ENCODE measurements around the gene ISY1. TPM values are rescaled to one million over a fixed set of nuclear protein-coding genes. Genes with fewer than 3 reads are reported as not detected.
A peak's percentile ranks its signal among the peaks of the same experiment; 100 is the strongest.

ISY1 gene
- total and polyA plus RNA-seq, 2 of the 4 experiments (the other 2 are of a cell fraction) = 28.5 to 31.5 TPM

GRCh38 chr3:129116482-129116946 is 44.3 kb downstream of the ISY1 start:
- Histone ChIP-seq H3K9me3 (ENCODE audit: control insufficient read depth, insufficient read depth, low read length) (no peaks in the 10 kb centered on the region), H3K4me1 (ENCODE audit: control insufficient read depth, insufficient read depth, low read length) (peaks cover 10% of the 10 kb centered on the region), H4K8ac (ENCODE audit: low read depth in 2 of 2, low read length in 2 of 2) (no peak overlapping the region), H2BK20ac (ENCODE audit: low read depth, low read length) (no peak overlapping the region), H3K18ac (ENCODE audit: low read depth, low read length) (no peak overlapping the region), H2AK9ac (replicated peaks; ENCODE audit: low read depth, low read length, poor library complexity) (no peak overlapping the region), H3K14ac (replicated peaks; ENCODE audit: low read depth, low read length) (0 out of 2 replicates have a peak overlapping the region, but pooled peaks have one; percentile 44), H2AFZ (replicated peaks; ENCODE audit: low read length, poor library complexity) (no peak overlapping the region), H2AK5ac (ENCODE audit: low read depth, low read length) (no peak overlapping the region), H3K4me3 (ENCODE audit: insufficient read depth, low read depth, low read length) (no peak overlapping the region), H3K23ac (ENCODE audit: low read depth, low read length) (peak overlapping the region; percentile 78; the same call in 1 of the 2 replicates), H3K4me2 (ENCODE audit: low read depth, low read length) (peak overlapping the region; percentile 70), H2BK15ac (ENCODE audit: low read depth, low read length) (no peak overlapping the region), H3K27me3 (ENCODE audit: control insufficient read depth, insufficient read depth, low read length) (no peaks in the 10 kb centered on the region), H4K91ac (ENCODE audit: insufficient read depth, low read depth, low read length) (no peak overlapping the region), H3K27ac (ENCODE audit: insufficient read depth, low read length) (peak overlapping the region; percentile 53; the same call in 1 of the 2 replicates), H4K5ac (ENCODE audit: low read depth, low read length) (0 out of 2 replicates have a peak overlapping the region, but pooled peaks have one; percentile 58), H3K79me1 (ENCODE audit: low read depth in 1 of 2, low read length in 2 of 2) (peaks cover 37 to 78% of the 10 kb centered on the region in 2 experiments), H2BK120ac (ENCODE audit: low read depth, low read length) (no peak overlapping the region), H3K9ac (ENCODE audit: low read depth, low read length) (peak overlapping the region; percentile 55; the same call in 1 of the 2 replicates), H4K20me1 (ENCODE audit: insufficient read depth, low read length) (peaks cover 73% of the 10 kb centered on the region), H3K36me3 (ENCODE audit: control insufficient read depth, insufficient read depth, low read length) (peaks cover 12% of the 10 kb centered on the region), H3K4ac (ENCODE audit: low read depth, low read length) (no peak overlapping the region), H3K56ac (ENCODE audit: extremely low read depth, insufficient read depth, low read length) (no peak overlapping the region), H2BK5ac (ENCODE audit: low read depth, low read length, poor library complexity, severe bottlenecking) (no peak overlapping the region), H3K9me1 (ENCODE audit: insufficient read depth, low read length) (peaks cover 14% of the 10 kb centered on the region)
- POLR2A ChIA-PET (ENCODE audit: unreplicated experiment) = no interaction called here
- in situ Hi-C loops (cut with MboI; ENCODE audit: low sequenced_read_pairs) = no loop called here
- dilution Hi-C loops (cut with HindIII; ENCODE audit: low sequenced_read_pairs, unreplicated experiment) = no loop called here
- no peak for DNase-seq
- no peak for TF ChIP-seq CTCF (conservative IDR thresholded peaks at IDR 0.05; ENCODE audit: low read depth, low read length)
- no peak for TF ChIP-seq BHLHE40 (IDR thresholded peaks at IDR 0.05; ENCODE audit: low read depth, low read length)
- TF ChIP-seq RAD21 (IDR thresholded peaks at IDR 0.05; ENCODE audit: low read length) = no peak
- no peak for TF ChIP-seq CHD1 (IDR thresholded peaks at IDR 0.05; ENCODE audit: low read depth, low read length)
- TF ChIP-seq SMC3 (IDR thresholded peaks at IDR 0.05; ENCODE audit: low read depth, low read length) = no peak
- TF ChIP-seq ELK1 (IDR thresholded peaks at IDR 0.05; ENCODE audit: borderline replicate concordance, low read depth, low read length) = no peak
- no peak for TF ChIP-seq CEBPB (IDR thresholded peaks at IDR 0.05; ENCODE audit: low read depth, low read length)
- ATAC-seq (ENCODE audit: low read depth) = no peak
- BruUV-seq (replicated peaks) = no TSS peak
- CTCF ChIA-PET = no interaction called here
- intact Hi-C loops (cut with micrococcal nuclease) = loop anchor here (10.0 kb wide), 1 partner anchor 62 kb away; no protein-coding TSS in a partner anchor
- WGBS, 2 experiments (ENCODE audit: extremely low coverage in 2 of 2, insufficient read length in 1 of 2) = 46% methylated on average over 3 of the region's 5 CpGs; no CpG with 5 or more reads in 1 of the 2 experiments
